ENCODE measurements around the gene COL4A1. TPM values are rescaled to one million over a fixed set of nuclear protein-coding genes. Genes with fewer than 3 reads are reported as not detected.

Gene COL4A1
- total RNA-seq, 2 donors from 2014 or later, result 27.0 to 97.0 TPM

DNA sequence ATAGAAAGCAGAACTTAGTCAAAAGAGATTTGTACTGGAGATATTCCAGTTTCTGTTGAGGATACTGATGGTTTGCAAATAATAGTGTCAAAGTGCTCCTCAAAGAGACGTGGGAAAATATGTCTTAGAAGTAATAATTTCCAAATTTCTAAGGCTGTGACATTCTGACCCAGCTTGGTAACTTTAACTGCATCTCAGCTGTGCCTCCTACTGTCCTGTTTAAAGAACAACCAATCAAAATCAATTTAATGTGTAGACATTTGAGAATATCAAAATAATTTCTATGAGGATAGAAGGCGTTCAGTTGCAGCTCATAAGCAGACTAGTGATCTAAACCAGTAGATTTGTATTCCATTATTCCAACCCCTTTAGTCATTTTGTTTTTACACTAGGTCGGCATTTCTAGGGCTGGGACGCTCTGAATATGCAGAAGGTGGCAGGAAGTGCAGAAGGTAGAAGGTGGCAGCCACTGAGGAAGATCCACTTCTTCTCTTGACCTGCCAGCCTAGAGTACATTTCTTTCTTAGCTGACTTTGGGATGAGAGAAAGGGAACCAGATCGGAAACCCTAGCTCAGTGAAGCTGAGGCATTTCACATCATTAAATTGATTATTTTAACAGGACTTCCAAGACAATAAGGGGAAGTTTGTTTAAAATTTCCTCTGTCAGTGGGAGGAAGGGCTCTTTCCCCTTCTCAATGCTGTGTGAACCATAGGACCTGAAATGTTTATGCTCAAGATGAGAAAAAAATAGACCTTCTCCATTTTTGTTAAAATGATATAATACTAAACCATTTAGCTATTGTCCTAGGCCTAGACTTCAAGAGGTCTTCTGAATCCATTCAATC, 67.5 kb downstream of the COL4A1 start:
- no peaks in the 10 kb centered on the region for H3K4me1 ChIP-seq
- no peak overlapping the region for H3K27ac ChIP-seq
- H3K36me3 ChIP-seq, result no peaks in the 10 kb centered on the region
- no peaks in the 10 kb centered on the region for H3K9me3 ChIP-seq
- H3K9ac ChIP-seq (ENCODE audit: low read depth in 2 of 2, low read length in 2 of 2), result no peak overlapping the region
- no peak overlapping the region for H3K4me3 ChIP-seq
- intact Hi-C loops (cut with DNase I), result no loop called here
- TF ChIP-seq, protein P1, sequence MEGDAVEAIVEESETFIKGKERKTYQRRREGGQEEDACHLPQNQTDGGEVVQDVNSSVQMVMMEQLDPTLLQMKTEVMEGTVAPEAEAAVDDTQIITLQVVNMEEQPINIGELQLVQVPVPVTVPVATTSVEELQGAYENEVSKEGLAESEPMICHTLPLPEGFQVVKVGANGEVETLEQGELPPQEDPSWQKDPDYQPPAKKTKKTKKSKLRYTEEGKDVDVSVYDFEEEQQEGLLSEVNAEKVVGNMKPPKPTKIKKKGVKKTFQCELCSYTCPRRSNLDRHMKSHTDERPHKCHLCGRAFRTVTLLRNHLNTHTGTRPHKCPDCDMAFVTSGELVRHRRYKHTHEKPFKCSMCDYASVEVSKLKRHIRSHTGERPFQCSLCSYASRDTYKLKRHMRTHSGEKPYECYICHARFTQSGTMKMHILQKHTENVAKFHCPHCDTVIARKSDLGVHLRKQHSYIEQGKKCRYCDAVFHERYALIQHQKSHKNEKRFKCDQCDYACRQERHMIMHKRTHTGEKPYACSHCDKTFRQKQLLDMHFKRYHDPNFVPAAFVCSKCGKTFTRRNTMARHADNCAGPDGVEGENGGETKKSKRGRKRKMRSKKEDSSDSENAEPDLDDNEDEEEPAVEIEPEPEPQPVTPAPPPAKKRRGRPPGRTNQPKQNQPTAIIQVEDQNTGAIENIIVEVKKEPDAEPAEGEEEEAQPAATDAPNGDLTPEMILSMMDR (IDR thresholded peaks at IDR 0.05), result no peak
- no peak for DNase-seq
- no peaks in the 10 kb centered on the region for H3K27me3 ChIP-seq

DNA sequence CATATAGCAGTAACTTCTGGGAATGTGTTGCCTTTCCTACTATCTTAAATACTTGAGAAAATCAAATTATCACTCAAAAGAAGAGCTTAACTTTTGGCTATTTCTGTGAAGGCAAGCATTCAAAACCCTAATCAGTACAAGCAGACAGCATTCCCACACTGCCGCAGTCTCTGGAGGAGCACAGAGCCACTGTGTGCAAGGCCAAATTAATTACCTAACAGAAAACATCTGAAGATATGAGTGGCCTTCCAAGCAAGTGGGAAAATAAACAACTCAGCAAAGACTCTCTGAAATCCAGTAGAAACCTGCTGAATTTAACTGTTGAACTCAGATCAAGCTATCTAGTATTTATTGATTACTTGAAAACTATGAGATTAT, 68.2 kb downstream of the COL4A1 start:
- Histone ChIP-seq H3K36me3 (no peaks in the 10 kb centered on the region), H3K27me3 (no peaks in the 10 kb centered on the region), H3K9me3 (no peaks in the 10 kb centered on the region), H3K9ac (ENCODE audit: low read depth in 2 of 2, low read length in 2 of 2) (no peak overlapping the region), H3K27ac (peak overlapping the region; percentile 24), H3K4me3 (no peak overlapping the region), H3K4me1 (no peaks in the 10 kb centered on the region)
- DNase-seq, result no peak
- intact Hi-C loops (cut with DNase I), result no loop called here
- TF ChIP-seq, protein P1 (IDR thresholded peaks at IDR 0.05), result no peak

DNA sequence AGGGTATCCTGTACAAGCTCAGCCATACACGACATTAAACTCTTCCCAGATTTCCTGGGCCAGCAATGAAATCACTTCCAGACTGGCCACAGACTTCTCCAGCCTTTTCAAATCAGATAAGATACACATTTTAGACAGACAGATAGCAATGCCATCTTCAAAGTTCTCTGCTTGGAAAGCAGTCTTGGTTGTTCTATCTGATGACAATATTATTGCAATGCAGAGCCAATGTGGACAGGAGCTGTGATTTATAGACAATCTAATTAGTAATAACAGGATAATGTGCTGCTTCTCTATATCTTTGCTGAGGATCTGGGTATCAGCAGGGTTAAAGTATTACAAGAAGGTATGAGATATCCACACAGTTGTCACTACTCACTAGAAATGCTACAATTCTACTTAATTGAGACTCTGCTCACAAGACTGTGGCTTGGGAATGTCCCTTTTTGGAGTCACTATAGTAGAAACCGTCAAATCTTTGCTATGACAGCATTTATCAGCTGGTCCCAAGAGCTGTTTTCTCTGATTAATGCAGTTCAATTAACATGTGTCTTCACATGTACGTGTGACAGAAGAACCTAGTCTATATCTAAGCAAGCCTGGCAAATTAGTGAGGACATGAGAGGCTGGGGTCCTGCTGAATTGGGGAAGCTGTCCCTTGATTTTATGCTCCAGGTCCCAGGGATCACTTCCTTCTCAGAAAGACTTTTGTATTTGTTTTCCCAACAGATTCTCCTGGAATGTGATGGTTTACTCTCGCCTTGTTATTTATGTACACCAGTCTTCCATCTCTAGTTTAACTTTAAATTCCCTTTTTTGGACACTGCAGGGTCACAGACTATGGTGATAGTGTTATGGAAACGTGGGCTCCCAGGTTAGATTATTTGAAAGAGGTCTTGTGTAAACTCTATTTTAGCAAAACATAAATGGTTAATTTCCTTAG, 68.8 kb downstream of the COL4A1 start:
- intact Hi-C loops (cut with DNase I), result no loop called here
- DNase-seq, result no peak
- no peaks in the 10 kb centered on the region for H3K9me3 ChIP-seq
- H3K27me3 ChIP-seq, result no peaks in the 10 kb centered on the region
- H3K9ac ChIP-seq (ENCODE audit: low read depth in 2 of 2, low read length in 2 of 2), result no peak overlapping the region
- H3K4me3 ChIP-seq, result no peak overlapping the region
- no peaks in the 10 kb centered on the region for H3K4me1 ChIP-seq
- TF ChIP-seq, protein P1 (IDR thresholded peaks at IDR 0.05), result no peak
- peak overlapping the region; percentile 24 for H3K27ac ChIP-seq
- H3K36me3 ChIP-seq, result no peaks in the 10 kb centered on the region

DNA sequence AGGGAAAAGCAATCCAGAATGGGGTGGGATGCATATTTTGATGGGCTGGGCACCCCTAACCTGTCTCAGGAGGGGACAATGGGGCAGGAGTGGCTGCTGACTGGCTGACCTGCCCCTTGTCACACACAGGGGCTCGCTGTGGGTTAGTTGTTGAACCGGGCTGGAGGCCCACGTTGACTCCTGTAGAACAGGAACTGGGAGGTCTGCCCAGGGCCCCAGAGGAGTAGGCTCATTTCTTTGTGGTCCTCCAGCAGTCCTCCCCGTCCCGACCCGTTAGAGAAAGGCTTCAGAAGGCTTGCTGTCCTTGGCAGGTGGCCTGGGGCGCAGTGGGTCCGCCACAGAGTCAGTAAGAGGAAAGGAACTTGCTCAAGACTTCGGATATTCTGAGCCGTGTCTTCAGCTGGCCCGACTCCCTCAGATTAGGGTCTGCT, 70.1 kb downstream of the COL4A1 start:
- DNase-seq, result no peak
- TF ChIP-seq, protein P1 (IDR thresholded peaks at IDR 0.05), result no peak
- H3K4me3 ChIP-seq, result no peak overlapping the region
- H3K36me3 ChIP-seq, result no peaks in the 10 kb centered on the region
- intact Hi-C loops (cut with DNase I), result no loop called here
- H3K9me3 ChIP-seq, result no peaks in the 10 kb centered on the region
- H3K27ac ChIP-seq, result no peak overlapping the region
- H3K9ac ChIP-seq (ENCODE audit: low read depth in 2 of 2, low read length in 2 of 2), result no peak overlapping the region
- H3K4me1 ChIP-seq, result no peaks in the 10 kb centered on the region
- H3K27me3 ChIP-seq, result no peaks in the 10 kb centered on the region

DNA sequence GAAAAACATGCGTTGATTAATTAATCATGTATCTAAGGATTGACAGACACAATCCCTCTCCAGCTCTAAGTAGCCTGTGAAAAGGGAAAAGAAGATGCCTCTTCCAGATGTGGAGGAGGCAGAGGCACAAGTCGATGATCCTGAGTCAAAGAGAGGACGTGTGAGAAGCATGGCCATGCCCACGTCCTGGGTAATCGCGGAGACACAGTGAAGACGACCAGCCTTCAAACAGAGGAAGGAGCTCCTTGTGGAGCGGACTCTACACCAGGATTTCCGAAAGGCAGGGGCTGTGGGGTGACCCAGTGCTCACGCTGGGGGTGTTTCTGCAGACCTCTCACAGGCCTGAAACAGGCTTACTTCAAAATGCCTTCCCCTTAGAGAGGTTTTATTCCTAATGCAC, 70.5 kb downstream of the COL4A1 start:
- Histone ChIP-seq H3K9ac (ENCODE audit: low read depth in 2 of 2, low read length in 2 of 2) (no peak overlapping the region), H3K27me3 (no peaks in the 10 kb centered on the region), H3K36me3 (no peaks in the 10 kb centered on the region), H3K4me1 (no peaks in the 10 kb centered on the region), H3K27ac (no peak overlapping the region), H3K9me3 (no peaks in the 10 kb centered on the region), H3K4me3 (no peak overlapping the region)
- TF ChIP-seq, protein P1 (IDR thresholded peaks at IDR 0.05), result no peak
- intact Hi-C loops (cut with DNase I), result no loop called here
- no peak for DNase-seq

Measured in colonic mucosa (tissue), 4 donors.